NCI-H345 treated with DMSO at 0.1 percent for 48 hours (cell line): Measurements from ENCODE around the gene ARHGAP31.
"Not testable (repeated sequence)": the region's sequence is repeated elsewhere in the genome, so short reads cannot be mapped to it uniquely, and the experiment has no call there.

ENCODE experiments used
- DNase-seq: peaks from one replicate; lab custom pipeline; 2025; ENCODE audit not compliant: unreplicated experiment; lab: John Stamatoyannopoulos, UW

Gene ARHGAP31

GRCh38 chr3:119293105-119293870, 895 bp upstream of the ARHGAP31 start:
- no peak for DNase-seq

- no peak for DNase-seq
Measured at GRCh38 chr3:119294696-119295671, 801 bp downstream of the ARHGAP31 start.

- DNase-seq, result no peak
Measured at GRCh38 chr3:119295816-119296726, 1.9 kb downstream of the ARHGAP31 start.

- no peak for DNase-seq
Measured at GRCh38 chr3:119296727-119297122, 2.5 kb downstream of the ARHGAP31 start.

- no peak for DNase-seq
Measured at GRCh38 chr3:119297169-119297568, 3.0 kb downstream of the ARHGAP31 start.

GRCh38 chr3:119298565-119298941, 4.4 kb downstream of the ARHGAP31 start:
- no peak for DNase-seq

GRCh38 chr3:119300991-119301391, 6.8 kb downstream of the ARHGAP31 start:
- DNase-seq, result no peak

- no peak for DNase-seq
Measured at GRCh38 chr3:119301662-119302061, 7.5 kb downstream of the ARHGAP31 start.

GRCh38 chr3:119302697-119303551, 8.7 kb downstream of the ARHGAP31 start:
- no peak for DNase-seq

- no peak for DNase-seq
Measured at GRCh38 chr3:119304201-119304713, 10.1 kb downstream of the ARHGAP31 start.

GRCh38 chr3:119305286-119305685, 11.1 kb downstream of the ARHGAP31 start:
- no peak for DNase-seq

- DNase-seq, result not testable (repeated sequence)
Measured at GRCh38 chr3:119306378-119306777, 12.2 kb downstream of the ARHGAP31 start.

- no peak for DNase-seq
Measured at GRCh38 chr3:119308355-119308754, 14.2 kb downstream of the ARHGAP31 start.

GRCh38 chr3:119309591-119309990, 15.4 kb downstream of the ARHGAP31 start:
- DNase-seq, result no peak

GRCh38 chr3:119310071-119310470, 15.9 kb downstream of the ARHGAP31 start:
- no peak for DNase-seq

- DNase-seq, result no peak
Measured at GRCh38 chr3:119311081-119311925, 17.1 kb downstream of the ARHGAP31 start.

- no peak for DNase-seq
Measured at GRCh38 chr3:119313461-119313860, 19.3 kb downstream of the ARHGAP31 start.

- DNase-seq, result no peak
Measured at GRCh38 chr3:119314821-119315220, 20.6 kb downstream of the ARHGAP31 start.
